HCT116 (cell line): ENCODE data around the gene PPM1H. TPM values are rescaled to one million over a fixed set of nuclear protein-coding genes. Genes with fewer than 3 reads are reported as not detected.
A peak's percentile ranks its signal among the peaks of the same experiment; 100 is the strongest.

ENCODE experiments used
- ATAC-seq: fragments of 200-7000 bp; cut with Tn5 transposase; 2 replicates; pipeline ENCODE4 v1.9.1; 2020; ENCODE audit warnings: mild to moderate bottlenecking, moderate library complexity
- BruUV-seq: library from RNA; stranded (reverse); fragments of 400-500 nt; replicated peaks from 2 replicates; lab custom pipeline; 2021; lab: Mats Ljungman, UMichigan
- CTCF ChIA-PET: fragments of 300-600 bp; sonication (Branson Sonifier 250); formaldehyde crosslinking; loops from one replicate; lab custom pipeline; 2021; ENCODE audit warnings: antibody characterized with exemption; lab: Charles Lee
- POLR2A ChIA-PET: fragments of 300-600, 350-600 bp; sonication (Branson Sonifier 250); formaldehyde crosslinking; loops from one replicate; lab custom pipeline; 2021; ENCODE audit warnings: antibody characterized with exemption; lab: Charles Lee
- RAD21 ChIA-PET, 2 experiments: fragments of 300-600 bp; sonication (Branson Sonifier 250); formaldehyde crosslinking; loops; one replicate each; lab custom pipeline; 2023; ENCODE audit warnings: low total read pairs in 2 of 2; ENCODE audit not compliant: uncharacterized antibody in 2 of 2, unreplicated experiment in 2 of 2, low non-redundant PET in 1 of 2; lab: Charles Lee
- DNase-seq: peaks from one replicate; pipeline ENCODE4 v3.0.0-alpha.2; 2010; ENCODE audit warnings: low read depth, low spot score
- H2AFZ ChIP-seq: fragments of 200-600 bp; shearing (Covaris generic), sonication (generic); 2 replicates; pipeline ENCODE4 v1.6.1; 2017; ENCODE audit warnings: low read depth, mixed run types, mixed read lengths, antibody characterized with exemption, low read length; ENCODE audit not compliant: poor library complexity, severe bottlenecking
- H3K27ac ChIP-seq: 2 replicates; pipeline ENCODE4 v1.5.1; 2012; ENCODE audit warnings: low read depth, low read length
- H3K27me3 ChIP-seq: fragments of 200-600 bp; sonication (generic); 2 replicates; pipeline ENCODE4 v1.6.1; 2016; ENCODE audit warnings: mixed run types, low read length, mixed read lengths; ENCODE audit not compliant: insufficient read depth
- H3K36me3 ChIP-seq, 2 experiments: fragments of 200-500 bp in 1 of 2; fragments of 200-600 bp in 1 of 2; sonication (Bioruptor generic) in 1 of 2; sonication (generic) in 1 of 2; 2 replicates each; pipeline versions ENCODE4 v1.5.1 to v1.6.1; 2014 to 2016; ENCODE audit warnings: low read length in 2 of 2, inconsistent platforms in 1 of 2, mixed read lengths in 1 of 2, mixed run types in 1 of 2; ENCODE audit not compliant: insufficient read depth in 2 of 2, control insufficient read depth in 1 of 2
- H3K4me1 ChIP-seq, 2 experiments: fragments of 200-600 bp in 1 of 2; sonication (generic) in 1 of 2; 2 replicates each; pipeline versions ENCODE4 v1.5.1 to v1.6.1; 2012 to 2017; ENCODE audit warnings: low read length in 2 of 2, inconsistent platforms in 1 of 2, mild to moderate bottlenecking in 1 of 2, mixed read lengths in 1 of 2, mixed run types in 1 of 2, moderate library complexity in 1 of 2; ENCODE audit not compliant: insufficient read depth in 2 of 2, control insufficient read depth in 1 of 2
- H3K4me2 ChIP-seq: fragments of 200-600 bp; sonication (generic); 2 replicates; pipeline ENCODE4 v1.6.1; 2017; ENCODE audit warnings: mixed run types, low read length, mixed read lengths
- H3K4me3 ChIP-seq, 2 experiments: fragments of 200-600 bp in 1 of 2; sonication (generic) in 1 of 2; replicated peaks in 1 of 2; 2 replicates each; pipeline ENCODE4 v1.5.1; 2011 to 2016; ENCODE audit warnings: low read length in 2 of 2, control low read depth in 1 of 2, low read depth in 1 of 2, mild to moderate bottlenecking in 1 of 2, mixed read lengths in 1 of 2, mixed run types in 1 of 2
- H3K79me2 ChIP-seq: fragments of 200-600 bp; sonication (generic); 2 replicates; pipeline ENCODE4 v1.6.1; 2017; ENCODE audit warnings: mild to moderate bottlenecking, mixed run types, low read length, moderate library complexity, mixed read lengths; ENCODE audit not compliant: insufficient read depth
- H3K9ac ChIP-seq: fragments of 200-600 bp; sonication (generic); 2 replicates; pipeline ENCODE4 v1.6.1; 2016; ENCODE audit warnings: low read length, mixed read lengths
- H3K9me2 ChIP-seq: fragments of 200-600 bp; sonication (generic), shearing (Covaris generic); 2 replicates; pipeline ENCODE4 v1.6.1; 2017; ENCODE audit warnings: mixed run types, mild to moderate bottlenecking, moderate library complexity; ENCODE audit not compliant: insufficient read depth
- H3K9me3 ChIP-seq, 2 experiments: fragments of 200-500 bp in 1 of 2; fragments of 200-600 bp in 1 of 2; sonication (Bioruptor generic) in 1 of 2; sonication (generic) in 1 of 2; 2 replicates each; pipeline ENCODE4 v1.6.1; 2014 to 2017; ENCODE audit warnings: low read length in 2 of 2, mixed read lengths in 2 of 2, inconsistent platforms in 1 of 2, low read depth in 1 of 2, mild to moderate bottlenecking in 1 of 2, mixed run types in 1 of 2, moderate library complexity in 1 of 2; ENCODE audit not compliant: control insufficient read depth in 1 of 2, insufficient read depth in 1 of 2
- H4K20me1 ChIP-seq: fragments of 200-600 bp; sonication (generic), shearing (Covaris generic); 2 replicates; pipeline ENCODE4 v1.6.1; 2017; ENCODE audit warnings: mixed run types, mild to moderate bottlenecking, moderate library complexity; ENCODE audit not compliant: insufficient read depth
- CBX3 ChIP-seq: IDR thresholded peaks from 2 replicates; pipeline ENCODE4 v1.6.1; 2012; ENCODE audit warnings: low read depth
- EGR1 ChIP-seq: IDR thresholded peaks from 2 replicates; pipeline ENCODE4 v1.6.1; 2012; ENCODE audit warnings: low read depth
- JUND ChIP-seq: IDR thresholded peaks from 2 replicates; pipeline ENCODE4 v1.6.1; 2012
- YY1 ChIP-seq: IDR thresholded peaks from 2 replicates; pipeline ENCODE4 v1.6.1; 2011; ENCODE audit warnings: low read length, low read depth, moderate library complexity, mild to moderate bottlenecking; ENCODE audit not compliant: insufficient replicate concordance; ENCODE audit errors: extremely low read depth
- ZFX ChIP-seq: fragments of 450-650 bp; IDR thresholded peaks from 2 replicates; pipeline ENCODE4 v1.6.1; 2017
- intact Hi-C: fragments of 100-400 bp; cut with micrococcal nuclease; formaldehyde crosslinking; loops from 2 replicates; pipeline ENCODE4 v1.10.0; 2022
- total RNA-seq: library from RNA; stranded (reverse); gene quantifications from one replicate; pipeline ENCODE4 v1.2.1, GENCODE V29; 2021; ENCODE audit not compliant: unreplicated experiment

The PPM1H gene
- total RNA-seq, 1 experiment from 2014 or later = 8.0 TPM

DNA sequence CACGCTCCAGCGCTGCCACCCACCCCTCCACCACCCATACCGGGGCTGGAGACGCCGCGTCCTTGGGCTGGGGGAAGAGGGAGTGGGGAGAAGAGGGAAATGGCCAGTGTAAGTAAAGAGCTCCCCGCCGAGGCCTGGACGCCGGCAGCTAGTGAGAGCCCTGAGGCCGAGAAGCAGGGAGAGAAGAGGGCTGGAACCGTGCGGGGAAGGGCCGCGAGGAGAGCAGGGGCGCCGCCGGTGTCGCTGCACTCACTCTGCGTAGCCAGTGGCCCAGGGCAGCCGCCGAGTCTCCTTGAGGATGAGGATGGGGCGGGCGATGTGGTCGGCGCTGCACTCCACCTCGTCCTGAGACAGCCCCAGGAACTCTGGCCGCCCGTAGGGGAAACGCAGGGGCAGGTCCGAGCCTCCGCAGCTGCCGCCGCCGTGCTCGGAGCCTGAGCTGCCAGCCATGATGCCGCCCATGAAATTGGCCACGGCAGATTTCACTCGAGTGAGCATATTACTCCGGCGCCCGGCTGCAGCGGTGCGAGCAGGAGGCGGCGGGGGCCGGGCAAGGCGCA lies 631 bp downstream of the PPM1H start:
- Histone ChIP-seq H3K9me3 (no peaks in the 10 kb centered on the region), H3K4me1 (peaks cover 9 to 18% of the 10 kb centered on the region in 2 experiments; a peak in 3 of 4 replicates), H2AFZ (peak overlapping the region; percentile 77)
- DNase-seq (no peak), ATAC-seq (peak; percentile 53)
- POLR2A ChIA-PET = no interaction called here
- TF ChIP-seq ZFX (0 out of 2 replicates have a peak, but pooled peaks have one; percentile 65), YY1 (peak; percentile 15), JUND (no peak)
- TF ChIP-seq, all 23 proteins: peak for 2
- H3K4me2 ChIP-seq = peak overlapping the region; percentile 94
- CTCF ChIA-PET = interaction anchor here (0.9 to 1.6 kb wide), 5 partner anchors 8 to 135 kb away, joined by 3 to 9 read pairs (median 4); no protein-coding TSS in a partner anchor
- H3K9ac ChIP-seq = peak overlapping the region; percentile 74
- peak overlapping the region; percentile 75 to 85 for H3K4me3 ChIP-seq
- no peaks in the 10 kb centered on the region for H3K27me3 ChIP-seq
- H3K79me2 ChIP-seq = no peaks in the 10 kb centered on the region
- no peaks in the 10 kb centered on the region for H3K9me2 ChIP-seq
- RAD21 ChIA-PET = no interaction called here
- intact Hi-C loops = loop anchor here (10.0 kb wide), 1 partner anchor 120 kb away; no protein-coding TSS in a partner anchor
- no peaks in the 10 kb centered on the region for H3K36me3 ChIP-seq
- peak overlapping the region; percentile 71 for H3K27ac ChIP-seq
- no peaks in the 10 kb centered on the region for H4K20me1 ChIP-seq
- BruUV-seq = no TSS peak

DNA sequence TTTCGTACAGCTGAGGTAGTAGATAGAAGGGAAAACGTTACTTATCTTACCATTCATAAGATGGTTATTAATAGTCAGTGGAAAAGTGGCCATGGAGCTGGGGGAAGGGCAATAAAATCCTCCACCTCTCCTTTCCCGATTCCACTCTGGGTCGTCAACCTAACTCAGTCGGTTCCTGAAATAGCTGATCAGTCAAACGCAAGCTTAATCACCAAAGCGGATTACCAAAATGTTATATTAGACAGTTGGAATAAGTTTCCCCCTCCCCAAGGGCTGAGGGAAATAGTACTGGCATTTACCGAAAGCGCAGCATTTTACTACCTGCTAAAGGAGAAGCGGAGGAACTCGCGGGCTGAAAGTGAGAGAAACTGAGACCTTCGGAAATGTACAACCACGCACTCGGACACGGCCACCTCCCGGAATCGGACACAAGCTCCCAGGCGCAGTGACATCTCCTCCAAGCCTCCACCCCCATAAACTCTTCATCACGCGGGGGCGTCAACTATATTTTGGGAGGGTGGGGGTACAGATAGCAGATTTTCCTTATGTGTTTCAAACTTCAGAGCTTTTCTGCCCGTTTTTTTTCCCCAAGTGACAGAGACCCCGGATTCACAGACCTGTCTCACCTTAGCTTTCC lies 1.2 kb downstream of the PPM1H start:
- intact Hi-C loops = loop anchor here (10.0 kb wide), 1 partner anchor 119 kb away; no protein-coding TSS in a partner anchor
- peak overlapping the region; percentile 77 for H2AFZ ChIP-seq
- no peaks in the 10 kb centered on the region for H3K79me2 ChIP-seq
- H3K9ac ChIP-seq = peak overlapping the region; percentile 74
- H3K9me3 ChIP-seq = no peaks in the 10 kb centered on the region
- H3K4me2 ChIP-seq = peak overlapping the region; percentile 94
- H4K20me1 ChIP-seq = no peaks in the 10 kb centered on the region
- peak overlapping the region; percentile 75 to 85 for H3K4me3 ChIP-seq
- DNase-seq (no peak), ATAC-seq (no peak; the same call in 1 of the 2 replicates)
- H3K4me1 ChIP-seq = peaks cover 9 to 18% of the 10 kb centered on the region in 2 experiments; a peak in 3 of 4 replicates
- no peaks in the 10 kb centered on the region for H3K9me2 ChIP-seq
- POLR2A ChIA-PET = no interaction called here
- CTCF ChIA-PET = interaction anchor here (0.9 to 1.6 kb wide), 2 partner anchors 10 to 99 kb away, joined by 3 to 5 read pairs; no protein-coding TSS in a partner anchor
- H3K27me3 ChIP-seq = no peaks in the 10 kb centered on the region
- RAD21 ChIA-PET = no interaction called here
- TF ChIP-seq CBX3 = no peak
- TF ChIP-seq EGR1 = 0 out of 2 replicates have a peak, but pooled peaks have one; percentile 28
- BruUV-seq = no TSS peak
- H3K27ac ChIP-seq = peak overlapping the region; percentile 71
- H3K36me3 ChIP-seq = no peaks in the 10 kb centered on the region
